Mesendoderm (in vitro differentiated cells): ENCODE data around the gene RASA1.

Experiments used
- DNase-seq: peaks from one replicate; pipeline ENCODE4 v3.0.0; 2013
- H2AK5ac ChIP-seq: 2 replicates; pipeline ENCODE4 v1.6.1; 2013; ENCODE audit warnings: low read length, inconsistent platforms
- H2BK120ac ChIP-seq: 2 replicates; pipeline ENCODE4 v1.6.1; 2013; ENCODE audit warnings: low read depth, mild to moderate bottlenecking, low read length, moderate library complexity, mixed read lengths
- H2BK15ac ChIP-seq: replicated peaks from 2 replicates; pipeline ENCODE4 v1.6.1; 2013; ENCODE audit warnings: low read depth, mild to moderate bottlenecking, moderate library complexity
- H2BK5ac ChIP-seq: 2 replicates; pipeline ENCODE4 v1.6.1; 2013; ENCODE audit warnings: low read length, inconsistent platforms
- H3K18ac ChIP-seq: 2 replicates; pipeline ENCODE4 v1.6.1; 2013; ENCODE audit warnings: mild to moderate bottlenecking, low read length, mixed read lengths
- H3K23ac ChIP-seq: one replicate; pipeline ENCODE4 v1.6.1; 2013; ENCODE audit warnings: low read length
- H3K27ac ChIP-seq: 2 replicates; pipeline ENCODE4 v1.5.1; 2013; ENCODE audit warnings: low read depth, mild to moderate bottlenecking, inconsistent platforms, low read length, moderate library complexity
- H3K27me3 ChIP-seq: 2 replicates; pipeline ENCODE4 v1.6.1; 2013; ENCODE audit warnings: low read length, control low read depth, mild to moderate bottlenecking, inconsistent platforms; ENCODE audit not compliant: insufficient read depth, poor library complexity
- H3K36me3 ChIP-seq: 2 replicates; pipeline ENCODE4 v1.6.1; 2013; ENCODE audit warnings: low read length, inconsistent platforms; ENCODE audit not compliant: control insufficient read depth, insufficient read depth
- H3K4ac ChIP-seq: one replicate; pipeline ENCODE4 v1.6.1; 2013; ENCODE audit warnings: low read depth, mild to moderate bottlenecking, low read length, moderate library complexity
- H3K4me1 ChIP-seq: 2 replicates; pipeline ENCODE4 v1.6.1; 2013; ENCODE audit warnings: low read depth, low read length, inconsistent platforms; ENCODE audit not compliant: control insufficient read depth
- H3K4me2 ChIP-seq: 2 replicates; pipeline ENCODE4 v1.6.1; 2013; ENCODE audit warnings: low read length
- H3K4me3 ChIP-seq: 2 replicates; pipeline ENCODE4 v1.5.1; 2013; ENCODE audit warnings: mild to moderate bottlenecking, low read length
- H3K56ac ChIP-seq: one replicate; pipeline ENCODE4 v1.6.1; 2013; ENCODE audit warnings: low read length
- H3K79me1 ChIP-seq: 2 replicates; pipeline ENCODE4 v1.6.1; 2013; ENCODE audit warnings: low read length, inconsistent platforms
- H3K79me2 ChIP-seq: 2 replicates; pipeline ENCODE4 v1.6.1; 2013; ENCODE audit warnings: mild to moderate bottlenecking, low read length; ENCODE audit not compliant: control insufficient read depth, insufficient read depth
- H3K9ac ChIP-seq: 2 replicates; pipeline ENCODE4 v1.6.1; 2013; ENCODE audit warnings: low read length, inconsistent platforms
- H4K5ac ChIP-seq: one replicate; pipeline ENCODE4 v1.6.1; 2013; ENCODE audit warnings: low read length
- H4K8ac ChIP-seq: one replicate; pipeline ENCODE4 v1.6.1; 2013; ENCODE audit warnings: low read depth, mild to moderate bottlenecking, control low read depth, low read length, moderate library complexity
- WGBS: extraction: QIAGEN DNeasy Blood & Tissue Kit; methylation state at CpG from one replicate; pipeline ENCODE4 v1.1.7; 2013; ENCODE audit warnings: low lambda C conversion rate, missing lambda C conversion rate; ENCODE audit not compliant: insufficient coverage; ENCODE audit errors: extremely low coverage; 5-methylcytosine and 5-hydroxymethylcytosine counted together

RASA1 gene

GRCh38 chr5:87404359-87404758, 136.7 kb downstream of the RASA1 start:
- no peak for DNase-seq
- Histone ChIP-seq H4K5ac (no peak overlapping the region), H2AK5ac (no peak overlapping the region), H3K79me1 (no peaks in the 10 kb centered on the region), H2BK15ac (no peak overlapping the region), H3K4me2 (no peak overlapping the region), H3K9ac (no peak overlapping the region), H3K27me3 (no peaks in the 10 kb centered on the region), H3K4ac (no peak overlapping the region), H3K4me1 (no peaks in the 10 kb centered on the region), H3K27ac (no peak overlapping the region), H3K23ac (no peak overlapping the region), H4K8ac (no peak overlapping the region), H2BK120ac (no peak overlapping the region), H3K18ac (no peak overlapping the region), H2BK5ac (no peak overlapping the region), H3K4me3 (no peak overlapping the region), H3K79me2 (no peaks in the 10 kb centered on the region), H3K56ac (no peak overlapping the region), H3K36me3 (peaks cover 2% of the 10 kb centered on the region)
- no CpG with 5 or more reads among the region's 2 CpGs for WGBS

- Histone ChIP-seq H3K79me1 (no peaks in the 10 kb centered on the region), H3K23ac (no peak overlapping the region), H3K4me1 (no peaks in the 10 kb centered on the region), H3K27ac (no peak overlapping the region), H2BK15ac (no peak overlapping the region), H3K4ac (no peak overlapping the region), H3K18ac (no peak overlapping the region), H2BK5ac (no peak overlapping the region), H3K27me3 (no peaks in the 10 kb centered on the region), H3K4me3 (no peak overlapping the region), H3K4me2 (no peak overlapping the region), H2AK5ac (no peak overlapping the region), H2BK120ac (no peak overlapping the region), H3K79me2 (peaks cover 1% of the 10 kb centered on the region), H3K56ac (no peak overlapping the region), H4K8ac (no peak overlapping the region), H3K36me3 (peaks cover 2% of the 10 kb centered on the region), H3K9ac (no peak overlapping the region), H4K5ac (no peak overlapping the region)
- DNase-seq: no peak
- no CpG with 5 or more reads among the region's 2 CpGs for WGBS
Observed at GRCh38 chr5:87405472-87406155, 137.9 kb downstream of the RASA1 start.

GRCh38 chr5:87408204-87408603, 140.5 kb downstream of the RASA1 start:
- Histone ChIP-seq H3K18ac (no peak overlapping the region), H2BK120ac (no peak overlapping the region), H4K8ac (no peak overlapping the region), H3K79me1 (peaks cover 7% of the 10 kb centered on the region), H3K4me1 (no peaks in the 10 kb centered on the region), H3K4me2 (no peak overlapping the region), H2BK15ac (no peak overlapping the region), H3K4ac (no peak overlapping the region), H3K23ac (no peak overlapping the region), H3K9ac (no peak overlapping the region), H3K27ac (no peak overlapping the region), H4K5ac (no peak overlapping the region), H3K56ac (no peak overlapping the region), H3K4me3 (no peak overlapping the region), H3K79me2 (peaks cover 16% of the 10 kb centered on the region), H3K27me3 (no peaks in the 10 kb centered on the region), H2AK5ac (no peak overlapping the region), H2BK5ac (no peak overlapping the region), H3K36me3 (no peaks in the 10 kb centered on the region)
- DNase-seq: no peak
- no CpG with 5 or more reads among the region's 2 CpGs for WGBS

GRCh38 chr5:87410931-87411330, 143.2 kb downstream of the RASA1 start:
- Histone ChIP-seq H3K4me1 (no peaks in the 10 kb centered on the region), H3K79me1 (peaks cover 7% of the 10 kb centered on the region), H3K27me3 (no peaks in the 10 kb centered on the region), H2AK5ac (no peak overlapping the region), H3K4me2 (no peak overlapping the region), H2BK5ac (no peak overlapping the region), H3K56ac (no peak overlapping the region), H2BK15ac (no peak overlapping the region), H2BK120ac (no peak overlapping the region), H4K5ac (no peak overlapping the region), H3K4ac (no peak overlapping the region), H3K18ac (no peak overlapping the region), H3K36me3 (no peaks in the 10 kb centered on the region), H4K8ac (no peak overlapping the region), H3K23ac (no peak overlapping the region), H3K9ac (no peak overlapping the region), H3K4me3 (no peak overlapping the region), H3K79me2 (peaks cover 16% of the 10 kb centered on the region), H3K27ac (no peak overlapping the region)
- no peak for DNase-seq
- no CpG with 5 or more reads among the region's 1 CpG for WGBS

GRCh38 chr5:87411586-87411972, 143.9 kb downstream of the RASA1 start:
- Histone ChIP-seq H3K79me2 (peaks cover 16% of the 10 kb centered on the region), H3K4me1 (no peaks in the 10 kb centered on the region), H3K27me3 (no peaks in the 10 kb centered on the region), H3K18ac (no peak overlapping the region), H2BK5ac (no peak overlapping the region), H3K36me3 (no peaks in the 10 kb centered on the region), H2AK5ac (no peak overlapping the region), H4K5ac (no peak overlapping the region), H3K56ac (peak overlapping the region; percentile 96), H3K9ac (peak overlapping the region; percentile 96), H4K8ac (no peak overlapping the region), H3K4me3 (peak overlapping the region; percentile 98), H3K27ac (no peak overlapping the region), H3K4me2 (peak overlapping the region; percentile 64), H3K79me1 (peaks cover 7% of the 10 kb centered on the region), H3K4ac (no peak overlapping the region), H2BK120ac (no peak overlapping the region), H3K23ac (no peak overlapping the region), H2BK15ac (no peak overlapping the region)
- no peak for DNase-seq
- no CpG with 5 or more reads among the region's 5 CpGs for WGBS
